Activated CD4-positive, alpha-beta T cell treated with anti-CD3 and anti-CD28 coated beads for 48 hours (primary cell): ENCODE results near the gene LSM12.
A peak's percentile ranks its signal among the peaks of the same experiment; 100 is the strongest.
"Not testable (repeated sequence)": the region's sequence is repeated elsewhere in the genome, so short reads cannot be mapped to it uniquely, and the experiment has no call there.

Experiments used
- DNase-seq: peaks from one replicate; pipeline ENCODE4 v3.0.0-alpha.2; 2020

The LSM12 gene

GRCh38 chr17:44037471-44037870 is 29.0 kb downstream of the LSM12 start:
- DNase-seq = no peak

- DNase-seq = not testable (repeated sequence)
Measured at GRCh38 chr17:44034688-44035087, 31.8 kb downstream of the LSM12 start.

- no peak for DNase-seq
Measured at GRCh38 chr17:44033861-44034408, 32.5 kb downstream of the LSM12 start.

DNA sequence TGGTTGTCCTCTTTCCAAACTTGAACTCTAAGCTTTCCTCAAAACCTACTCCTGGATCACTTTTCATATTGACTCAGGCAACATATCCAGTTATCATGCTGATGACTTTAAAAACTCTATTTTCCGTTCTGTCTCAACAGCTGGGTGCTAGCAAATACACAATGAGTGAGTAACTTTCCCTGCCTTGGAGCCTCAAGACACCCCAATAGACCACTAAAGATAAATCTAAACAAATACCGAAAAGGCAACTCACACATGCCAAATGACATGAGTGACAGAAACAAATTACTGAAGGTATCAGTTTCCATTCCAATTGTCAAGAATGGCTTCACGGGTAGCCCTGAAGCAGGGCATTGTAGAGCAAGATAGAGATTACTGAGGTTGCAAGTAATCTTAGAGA is 36.0 kb downstream of the LSM12 start:
- no peak for DNase-seq

DNA sequence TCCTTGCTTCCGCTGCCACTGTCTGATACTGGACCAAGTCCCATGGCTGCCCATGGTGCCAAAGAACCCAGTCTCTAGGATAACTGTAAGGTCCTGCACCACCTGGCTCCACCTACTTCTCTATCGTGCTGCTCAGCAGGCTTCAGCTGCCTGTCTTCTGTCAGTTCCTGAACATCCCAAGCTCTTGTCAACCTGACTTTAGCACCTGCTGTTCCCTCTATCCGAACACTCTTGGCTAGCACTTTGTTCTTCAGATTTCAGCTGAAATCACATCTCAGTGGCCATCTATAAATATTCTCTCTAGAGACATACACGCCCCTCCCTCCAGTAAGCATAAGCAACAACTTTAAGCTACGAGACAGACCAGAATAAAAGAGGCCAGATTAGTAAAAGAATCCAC is 36.7 kb downstream of the LSM12 start:
- no peak for DNase-seq

DNA sequence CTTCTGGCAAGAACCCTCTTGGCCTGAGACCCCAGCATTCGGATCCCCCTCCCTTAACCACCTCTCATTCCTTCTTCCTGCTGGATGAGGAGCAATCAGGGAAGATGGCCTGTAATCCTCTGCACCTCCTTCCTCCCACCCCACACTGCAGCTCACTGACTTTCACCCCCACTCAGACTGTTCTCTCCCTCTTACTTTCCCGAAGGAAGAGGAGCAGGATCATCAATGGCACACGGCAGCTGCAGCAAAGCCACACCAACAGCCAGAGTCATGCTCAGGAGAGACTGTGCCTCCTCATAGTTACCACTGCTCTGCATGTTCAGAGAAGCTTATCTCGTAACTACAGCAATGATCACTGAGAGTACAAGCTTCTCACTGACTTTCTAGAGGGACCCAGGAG is 41.6 kb downstream of the LSM12 start:
- no peak for DNase-seq

DNA sequence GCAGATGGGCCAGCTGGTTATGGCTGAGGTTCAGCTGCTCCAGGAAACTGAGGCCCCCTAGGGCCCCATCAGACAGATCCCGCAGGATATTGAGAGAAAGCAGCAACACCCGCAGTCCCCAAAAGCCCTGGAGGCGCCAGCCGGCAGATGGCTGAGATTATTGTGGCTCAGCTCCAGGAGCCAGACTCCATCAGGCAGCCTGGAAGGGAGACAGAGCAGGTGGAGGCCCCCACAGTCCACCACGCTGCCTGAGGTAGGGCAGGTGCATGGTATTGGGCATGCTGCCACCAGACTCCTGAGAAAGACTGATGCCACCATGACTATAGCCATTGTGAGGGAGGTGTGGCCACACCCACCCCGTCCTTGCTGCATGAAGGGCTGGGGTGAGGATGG is 42.2 kb downstream of the LSM12 start:
- no peak for DNase-seq

DNA sequence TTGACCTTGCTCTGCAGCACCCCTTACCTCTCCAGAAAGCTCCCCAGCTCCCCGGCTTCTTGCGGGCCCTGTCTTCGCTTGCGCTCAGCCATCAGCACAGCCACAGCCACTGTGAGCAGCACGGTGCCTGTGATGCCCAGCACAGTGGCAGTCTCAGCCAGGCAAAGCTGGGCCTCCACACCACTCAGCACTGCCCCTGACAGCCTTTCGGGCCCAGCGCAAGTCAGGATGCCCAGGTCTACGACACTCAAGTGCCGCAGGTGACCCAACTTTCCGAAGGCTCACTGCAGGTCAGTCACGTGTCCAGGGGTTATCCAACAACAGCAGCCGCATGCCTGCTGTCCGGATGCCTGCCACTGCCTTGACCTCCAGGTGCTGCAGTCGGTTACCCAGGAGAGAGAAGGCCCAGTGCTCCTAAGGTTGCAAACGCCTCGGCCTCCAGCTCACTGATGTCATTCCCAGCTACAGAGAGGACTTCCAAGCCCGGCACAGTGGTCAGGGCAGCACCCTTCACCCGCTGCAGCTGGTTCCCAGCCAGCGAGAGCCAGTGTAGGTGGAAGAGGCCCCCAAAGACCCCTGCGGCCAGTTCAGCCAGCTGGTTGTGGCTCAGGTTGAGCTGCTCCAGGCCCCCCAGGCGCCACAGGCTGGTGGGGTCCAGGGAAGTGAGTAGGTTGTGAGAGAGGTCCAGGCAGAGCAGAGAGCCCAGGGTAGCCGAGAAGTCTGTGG is 42.8 kb downstream of the LSM12 start:
- no peak for DNase-seq

GRCh38 chr17:44022246-44022645 is 44.2 kb downstream of the LSM12 start:
- DNase-seq = no peak

DNA sequence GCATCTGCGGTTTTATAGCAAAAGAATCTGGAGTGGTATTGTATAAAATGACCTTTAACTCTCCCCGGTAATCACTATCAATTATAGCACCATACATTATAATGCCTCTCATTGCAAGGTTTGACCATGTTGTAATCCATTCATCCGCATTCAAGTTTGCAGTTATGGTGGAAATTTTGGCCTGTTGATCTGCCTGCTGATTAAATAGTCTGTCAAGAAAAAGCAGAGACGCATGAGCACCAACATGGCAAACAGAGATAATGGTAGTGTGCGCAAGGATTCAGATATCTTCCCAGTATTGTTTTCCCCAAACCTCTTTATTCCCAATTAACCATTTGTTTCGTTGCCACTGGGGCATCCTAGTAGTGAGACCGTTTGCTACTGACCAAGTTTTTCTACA is 45.2 kb downstream of the LSM12 start:
- DNase-seq = not testable (repeated sequence)

- peak; percentile 92 for DNase-seq
Measured at GRCh38 chr17:44014437-44015172, 51.9 kb downstream of the LSM12 start, which contains the start of gene TMEM101. Gene TMEM101, minus strand, starts transcription at chr17:44014963. Its CDS starts 11 bp downstream, at chr17:44014952.

DNA sequence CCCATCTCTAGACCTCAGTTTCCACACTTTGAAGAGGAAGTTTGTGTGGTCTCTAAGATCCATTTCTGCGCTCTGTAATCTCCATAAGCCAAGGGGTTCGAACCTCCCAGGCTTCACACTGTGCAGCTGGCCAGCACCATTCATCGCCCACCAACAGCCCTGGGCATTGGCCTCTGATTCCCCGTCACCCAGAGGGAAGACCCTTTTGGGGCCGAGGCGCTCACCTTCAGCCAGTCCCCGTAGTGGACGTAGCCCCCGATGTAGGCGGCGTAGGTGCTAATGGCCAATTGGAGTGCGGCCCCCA is 52.4 kb downstream of the LSM12 start:
- DNase-seq = no peak

- no peak for DNase-seq
Measured at GRCh38 chr17:44012874-44013273, 53.6 kb downstream of the LSM12 start.

- DNase-seq = no peak
Measured at GRCh38 chr17:44012391-44012790, 54.1 kb downstream of the LSM12 start.

- DNase-seq = no peak
Measured at GRCh38 chr17:44011876-44012275, 54.6 kb downstream of the LSM12 start.

GRCh38 chr17:44010966-44011647 is 55.4 kb downstream of the LSM12 start:
- no peak for DNase-seq

DNA sequence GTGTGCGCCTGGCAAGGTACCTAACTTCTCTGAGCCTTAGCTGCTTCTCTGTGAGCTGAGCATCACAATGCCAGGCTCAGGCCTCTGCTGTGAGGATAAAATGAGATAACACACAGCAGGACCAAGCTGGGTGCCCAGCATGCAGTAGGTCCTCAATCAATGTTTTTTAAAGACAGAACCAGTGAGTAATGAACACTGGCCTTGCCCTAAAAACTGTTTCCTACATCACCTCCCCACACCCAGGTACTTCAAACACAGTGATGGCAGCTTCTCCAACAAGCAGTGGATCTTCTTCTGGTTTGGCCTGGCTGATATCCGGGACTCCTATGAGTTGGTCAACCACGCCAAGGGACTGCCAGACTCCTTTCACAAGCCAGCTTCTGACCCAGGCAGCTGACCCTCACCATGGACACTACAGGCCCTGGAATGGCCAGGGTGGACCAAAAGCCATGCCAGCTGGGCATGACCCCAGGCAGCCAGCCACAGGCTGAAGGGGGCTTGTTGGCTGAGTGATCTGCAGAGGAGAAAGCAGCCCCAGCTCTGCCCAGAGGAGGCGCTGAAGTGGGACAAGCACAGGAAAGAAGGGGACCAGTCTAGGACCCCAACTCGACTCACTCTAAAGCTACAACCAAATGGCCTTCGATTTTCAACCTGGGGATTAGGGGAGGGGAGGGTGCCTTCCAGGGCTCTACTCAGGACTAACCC is 58.1 kb downstream of the LSM12 start:
- DNase-seq = no peak

DNA sequence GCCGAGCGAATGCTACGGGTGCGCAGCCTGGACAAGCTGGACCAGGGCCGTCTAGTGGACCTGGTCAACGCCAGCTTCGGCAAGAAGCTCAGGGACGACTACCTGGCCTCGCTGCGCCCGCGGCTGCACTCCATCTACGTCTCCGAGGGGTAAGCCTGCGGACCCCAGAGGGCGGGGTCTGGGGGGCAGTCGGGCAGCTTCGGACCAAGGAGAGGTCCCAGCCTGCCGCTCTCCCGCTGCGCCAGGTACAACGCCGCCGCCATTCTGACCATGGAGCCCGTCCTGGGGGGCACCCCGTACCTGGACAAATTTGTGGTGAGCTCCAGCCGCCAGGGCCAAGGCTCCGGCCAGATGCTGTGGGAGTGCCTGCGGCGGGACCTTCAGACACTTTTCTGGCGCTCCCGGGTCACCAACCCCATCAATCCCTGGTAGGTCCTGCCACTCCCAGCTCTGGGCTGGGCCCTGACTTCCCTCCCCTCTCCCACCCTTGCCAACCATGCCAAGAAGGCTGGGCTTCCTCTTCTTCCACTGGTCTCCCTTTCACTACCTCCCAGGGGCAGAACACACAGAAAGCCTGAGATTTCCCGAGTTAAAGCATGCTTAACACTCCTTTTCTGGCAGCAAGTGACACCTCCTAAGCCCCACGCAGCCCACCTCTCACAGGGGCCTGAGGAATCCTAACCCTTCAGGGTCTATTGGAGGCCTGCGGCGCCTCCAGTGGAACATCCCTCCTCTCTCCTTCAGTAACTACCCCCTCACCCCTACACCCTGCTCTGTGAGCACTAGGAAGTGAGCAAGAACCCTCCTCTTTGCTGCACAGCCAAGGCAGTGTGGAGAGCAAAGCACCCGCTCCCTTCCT is 58.9 kb downstream of the LSM12 start:
- no peak for DNase-seq

DNA sequence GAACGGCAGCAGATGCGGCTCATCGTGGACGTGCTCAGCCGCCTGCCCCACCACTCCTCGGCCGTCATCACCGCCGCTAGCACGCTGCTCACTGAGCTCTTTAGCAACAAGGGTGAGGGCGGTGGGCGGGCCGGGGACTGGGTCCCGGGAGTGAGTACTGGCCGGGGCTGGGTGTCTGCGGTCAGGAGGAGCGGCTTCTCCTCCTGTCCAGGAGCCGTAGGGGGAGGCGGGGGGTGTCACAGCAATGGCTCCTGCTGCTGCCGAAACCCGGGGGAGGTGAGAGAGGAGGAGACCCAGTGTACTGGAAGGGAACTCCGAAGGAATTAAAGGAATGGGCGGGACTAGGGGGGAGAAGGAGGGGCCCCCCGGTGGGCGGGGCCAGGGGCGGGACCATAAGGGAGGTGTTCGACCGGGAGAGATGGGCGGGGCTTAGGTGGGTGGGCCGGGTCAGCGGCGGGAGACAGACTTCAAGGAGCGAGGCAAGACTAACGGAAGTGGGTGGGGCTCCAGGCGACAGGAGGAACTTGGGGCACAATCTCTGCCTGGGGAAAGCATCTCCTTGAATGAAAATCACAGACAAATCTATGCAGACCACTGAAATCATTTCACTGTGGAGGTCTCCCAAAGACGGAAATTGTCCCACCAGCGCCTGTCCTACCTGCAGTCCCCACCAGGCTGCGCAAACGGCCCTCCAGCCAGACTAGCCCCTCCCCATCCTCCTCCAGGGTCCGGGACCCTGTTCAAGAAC is 59.7 kb downstream of the LSM12 start:
- peak; percentile 100 for DNase-seq

GRCh38 chr17:44006272-44006597 is 60.2 kb downstream of the LSM12 start:
- DNase-seq = peak; percentile 32

DNA sequence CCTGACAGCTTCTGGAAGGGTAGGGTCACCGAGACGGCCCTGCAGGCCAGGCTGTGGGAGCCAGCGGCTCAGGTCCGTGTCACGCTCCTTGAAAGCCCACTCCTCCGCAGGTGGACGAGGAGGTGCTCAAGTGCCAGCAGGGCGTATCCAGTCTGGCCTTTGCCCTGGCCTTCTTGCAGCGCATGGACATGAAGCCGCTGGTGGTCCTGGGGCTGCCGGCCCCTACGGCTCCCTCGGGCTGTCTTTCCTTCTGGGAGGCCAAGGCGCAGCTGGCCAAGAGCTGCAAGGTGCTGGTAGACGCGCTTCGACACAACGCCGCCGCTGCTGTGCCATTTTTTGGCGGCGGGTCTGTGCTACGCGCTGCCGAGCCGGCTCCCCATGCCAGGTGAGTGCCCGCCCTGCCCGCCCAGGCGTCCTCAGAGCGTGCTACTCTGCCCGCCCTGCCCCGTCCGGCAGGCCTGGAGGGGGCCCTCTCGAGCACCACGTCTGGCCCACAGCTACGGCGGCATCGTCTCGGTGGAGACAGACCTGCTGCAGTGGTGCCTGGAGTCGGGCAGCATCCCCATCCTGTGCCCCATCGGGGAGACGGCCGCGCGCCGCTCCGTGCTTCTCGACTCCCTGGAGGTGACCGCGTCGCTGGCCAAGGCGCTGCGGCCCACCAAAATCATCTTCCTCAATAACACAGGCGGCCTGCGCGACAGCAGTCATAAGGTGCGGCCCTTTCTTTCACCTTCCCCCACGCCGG is 60.8 kb downstream of the LSM12 start:
- peak; percentile 46 for DNase-seq
